DMS153 treated with DMSO at 0.1 percent for 48 hours (cell line): ENCODE measurements around the gene TMBIM1.

ENCODE experiments used
- DNase-seq: peaks from one replicate; lab custom pipeline; 2025; ENCODE audit not compliant: unreplicated experiment; lab: John Stamatoyannopoulos, UW

Gene TMBIM1

GRCh38 chr2:218293715-218294429 lies 1.6 kb upstream of the TMBIM1 start:
- DNase-seq, result no peak

GRCh38 chr2:218291318-218292047 lies 820 bp downstream of the TMBIM1 start:
- DNase-seq, result no peak

- DNase-seq, result no peak
Measured at GRCh38 chr2:218290316-218291261, 1.7 kb downstream of the TMBIM1 start.

GRCh38 chr2:218289639-218290315 lies 2.5 kb downstream of the TMBIM1 start:
- DNase-seq, result no peak

GRCh38 chr2:218286570-218287459 lies 5.5 kb downstream of the TMBIM1 start:
- no peak for DNase-seq

- no peak for DNase-seq
Measured at GRCh38 chr2:218285604-218286003, 6.7 kb downstream of the TMBIM1 start.

- no peak for DNase-seq
Measured at GRCh38 chr2:218284106-218284811, 8.0 kb downstream of the TMBIM1 start.

GRCh38 chr2:218282173-218282991 lies 9.9 kb downstream of the TMBIM1 start:
- DNase-seq, result no peak

- no peak for DNase-seq
Measured at GRCh38 chr2:218281449-218281848, 10.9 kb downstream of the TMBIM1 start.

GRCh38 chr2:218280260-218280870 lies 11.9 kb downstream of the TMBIM1 start:
- no peak for DNase-seq

- DNase-seq, result no peak
Measured at GRCh38 chr2:218278531-218279360, 13.6 kb downstream of the TMBIM1 start.

GRCh38 chr2:218277921-218278320 lies 14.4 kb downstream of the TMBIM1 start:
- DNase-seq, result no peak

GRCh38 chr2:218276986-218277755 lies 15.1 kb downstream of the TMBIM1 start:
- DNase-seq, result no peak

GRCh38 chr2:218275371-218276072 lies 16.8 kb downstream of the TMBIM1 start:
- no peak for DNase-seq

- DNase-seq, result no peak
Measured at GRCh38 chr2:218274586-218274985, 17.7 kb downstream of the TMBIM1 start.

- no peak for DNase-seq
Measured at GRCh38 chr2:218273908-218274249, 18.4 kb downstream of the TMBIM1 start.
